H9 (cell line): ENCODE data around the gene CCDC78. TPM values are rescaled to one million over a fixed set of nuclear protein-coding genes. Genes with fewer than 3 reads are reported as not detected.
A peak's percentile ranks its signal among the peaks of the same experiment; 100 is the strongest.

ENCODE experiments used
- DNase-seq: peaks from one replicate; pipeline ENCODE4 v3.0.0-alpha.2; 2017
- H2AFZ ChIP-seq: one replicate; pipeline ENCODE4 v1.6.1; 2013; ENCODE audit warnings: mild to moderate bottlenecking, low read length, control low read depth, moderate library complexity
- H2AK5ac ChIP-seq: 2 replicates; pipeline ENCODE4 v1.6.1; 2013; ENCODE audit warnings: low read length, control low read depth, mixed read lengths; ENCODE audit not compliant: insufficient read length
- H2BK120ac ChIP-seq: one replicate; pipeline ENCODE4 v1.6.1; 2013; ENCODE audit warnings: low read depth, mild to moderate bottlenecking, low read length, control low read depth, inconsistent platforms; ENCODE audit not compliant: poor library complexity, severe bottlenecking
- H2BK12ac ChIP-seq: 2 replicates; pipeline ENCODE4 v1.6.1; 2013; ENCODE audit warnings: low read length, control low read depth, mixed read lengths, low read depth; ENCODE audit not compliant: insufficient read length
- H2BK15ac ChIP-seq: 2 replicates; pipeline ENCODE4 v1.6.1; 2013; ENCODE audit warnings: low read depth, low read length, control low read depth
- H2BK20ac ChIP-seq: one replicate; pipeline ENCODE4 v1.6.1; 2013; ENCODE audit warnings: low read depth, mild to moderate bottlenecking, low read length, control low read depth, inconsistent platforms; ENCODE audit not compliant: poor library complexity, severe bottlenecking
- H2BK5ac ChIP-seq: 2 replicates; pipeline ENCODE4 v1.6.1; 2013; ENCODE audit warnings: low read length, control low read depth, mixed read lengths; ENCODE audit not compliant: insufficient read length
- H3K14ac ChIP-seq: 2 replicates; pipeline ENCODE4 v1.6.1; 2013; ENCODE audit warnings: low read length, control low read depth; ENCODE audit not compliant: insufficient read depth
- H3K18ac ChIP-seq: 2 replicates; pipeline ENCODE4 v1.6.1; 2013; ENCODE audit warnings: low read depth, mild to moderate bottlenecking, mixed read lengths, low read length, control low read depth; ENCODE audit not compliant: insufficient read length
- H3K23ac ChIP-seq: 2 replicates; pipeline ENCODE4 v1.6.1; 2013; ENCODE audit warnings: low read length, control low read depth, mixed read lengths, low read depth; ENCODE audit not compliant: insufficient read length
- H3K23me2 ChIP-seq: 2 replicates; pipeline ENCODE4 v1.6.1; 2013; ENCODE audit warnings: low read depth, mild to moderate bottlenecking, mixed read lengths, low read length, control low read depth; ENCODE audit not compliant: insufficient read length, poor library complexity, severe bottlenecking
- H3K27ac ChIP-seq: 2 replicates; pipeline ENCODE4 v1.5.1; 2013; ENCODE audit warnings: low read length, control low read depth, mixed read lengths, low read depth; ENCODE audit not compliant: insufficient read length
- H3K27me3 ChIP-seq: 2 replicates; pipeline ENCODE4 v1.6.1; 2013; ENCODE audit warnings: low read length, control low read depth, inconsistent platforms; ENCODE audit not compliant: insufficient read depth
- H3K4ac ChIP-seq: 2 replicates; pipeline ENCODE4 v1.6.1; 2013; ENCODE audit warnings: low read depth, mild to moderate bottlenecking, control low read depth, inconsistent platforms, low read length, moderate library complexity
- H3K4me1 ChIP-seq: 2 replicates; pipeline ENCODE4 v1.6.1; 2013; ENCODE audit warnings: low read length, control low read depth, inconsistent platforms; ENCODE audit not compliant: insufficient read depth
- H3K4me2 ChIP-seq: 2 replicates; pipeline ENCODE4 v1.6.1; 2013; ENCODE audit warnings: low read length, control low read depth, mixed read lengths; ENCODE audit not compliant: insufficient read length, insufficient read depth
- H3K56ac ChIP-seq: 2 replicates; pipeline ENCODE4 v1.6.1; 2013; ENCODE audit warnings: low read depth, mild to moderate bottlenecking, mixed read lengths, low read length, control low read depth; ENCODE audit not compliant: insufficient read length
- H3K79me1 ChIP-seq: 2 replicates; pipeline ENCODE4 v1.6.1; 2013; ENCODE audit warnings: low read depth, mild to moderate bottlenecking, moderate library complexity, low read length, control low read depth, inconsistent platforms; ENCODE audit not compliant: insufficient read depth, poor library complexity, severe bottlenecking
- H3K79me2 ChIP-seq: 2 replicates; pipeline ENCODE4 v1.6.1; 2013; ENCODE audit warnings: low read length, control low read depth, inconsistent platforms; ENCODE audit not compliant: insufficient read depth
- H3K9ac ChIP-seq: 2 replicates; pipeline ENCODE4 v1.6.1; 2013; ENCODE audit warnings: low read length, control low read depth, mixed read lengths; ENCODE audit not compliant: insufficient read length; ENCODE audit errors: extremely low read depth
- H3K9me3 ChIP-seq: one replicate; pipeline ENCODE4 v1.6.1; 2013; ENCODE audit warnings: low read depth, low read length, inconsistent platforms; ENCODE audit not compliant: control insufficient read depth
- H3T11ph ChIP-seq: one replicate; pipeline ENCODE4 v1.6.1; 2013; ENCODE audit warnings: mild to moderate bottlenecking, low read length, control low read depth, inconsistent platforms
- H4K20me1 ChIP-seq: one replicate; pipeline ENCODE4 v1.6.1; 2013; ENCODE audit not compliant: control insufficient read depth, insufficient read length, insufficient read depth
- H4K5ac ChIP-seq: 2 replicates; pipeline ENCODE4 v1.6.1; 2013; ENCODE audit warnings: low read depth, mild to moderate bottlenecking, mixed read lengths, low read length, control low read depth; ENCODE audit not compliant: insufficient read length
- H4K8ac ChIP-seq: replicated peaks from 2 replicates; pipeline ENCODE4 v1.6.1; 2013; ENCODE audit warnings: low read length, control low read depth, mixed read lengths, low read depth; ENCODE audit not compliant: insufficient read length
- H4K91ac ChIP-seq: 2 replicates; pipeline ENCODE4 v1.6.1; 2013; ENCODE audit warnings: low read depth, mild to moderate bottlenecking, moderate library complexity, mixed read lengths, low read length, control low read depth; ENCODE audit not compliant: insufficient read length
- H3K27ac Mint-ChIP-seq, 3 experiments: 2 replicates in 2 of 3; 3 replicates in 1 of 3; pipeline ENCODE4 v1.8.0; 2020 to 2021; ENCODE audit warnings: mixed read lengths in 3 of 3, mild to moderate bottlenecking in 1 of 3, moderate library complexity in 1 of 3
- H3K27me3 Mint-ChIP-seq: 2 replicates; pipeline ENCODE4 v1.8.0; 2021; ENCODE audit warnings: low read depth, mild to moderate bottlenecking, moderate library complexity, mixed read lengths
- H3K36me3 Mint-ChIP-seq, 3 experiments: 2 replicates in 2 of 3; 3 replicates in 1 of 3; pipeline ENCODE4 v1.8.0; 2020 to 2021; ENCODE audit warnings: low read depth in 3 of 3, mixed read lengths in 3 of 3; ENCODE audit not compliant: insufficient read depth in 1 of 3
- H3K4me1 Mint-ChIP-seq, 2 experiments: 2 replicates each; pipeline ENCODE4 v1.8.0; 2020; ENCODE audit warnings: mixed read lengths in 2 of 2
- H3K4me3 Mint-ChIP-seq, 2 experiments: 2 replicates in 1 of 2; 3 replicates in 1 of 2; pipeline ENCODE4 v1.8.0; 2020 to 2021; ENCODE audit warnings: mild to moderate bottlenecking in 2 of 2, mixed read lengths in 2 of 2, moderate library complexity in 1 of 2
- H3K9me3 Mint-ChIP-seq, 2 experiments: 2 replicates in 1 of 2; 3 replicates in 1 of 2; pipeline ENCODE4 v1.8.0; 2020; ENCODE audit warnings: mild to moderate bottlenecking in 2 of 2, mixed read lengths in 2 of 2, moderate library complexity in 1 of 2
- WGBS: extraction: QIAGEN DNeasy Blood & Tissue Kit; methylation state at CpG from one replicate; pipeline ENCODE4 v1.1.7; 2013; ENCODE audit warnings: missing lambda C conversion rate, low lambda C conversion rate, mixed read lengths; ENCODE audit not compliant: insufficient read length; ENCODE audit errors: extremely low coverage; 5-methylcytosine and 5-hydroxymethylcytosine counted together
- total RNA-seq: library from RNA; stranded (reverse); gene quantifications from 2 replicates; pipeline ENCODE4 v1.2.1, GENCODE V29; 2021
- TF ChIP-seq, protein P1 (sequence below): fragments of 200-600 bp; sonication (generic); conservative IDR thresholded peaks from 3 replicates; pipeline ENCODE4 v1.8.0; 2021; ENCODE audit warnings: antibody characterized with exemption, mild to moderate bottlenecking

Gene CCDC78
- total RNA-seq, 1 experiment from 2014 or later = 12.1 TPM

GRCh38 chr16:764184-764750, 38.0 kb upstream of the CCDC78 start:
- H4K8ac ChIP-seq = no peak overlapping the region
- no peak overlapping the region for H2BK120ac ChIP-seq
- Mint-ChIP-seq H3K27ac (peak overlapping the region in 1 of 3 experiments; percentile 65; a peak in 2 of 7 replicates), H3K4me1 (peaks cover 0 to 9% of the 10 kb centered on the region in 2 experiments; a peak in 2 of 4 replicates), H3K36me3 (no peaks in the 10 kb centered on the region), H3K9me3 (no peaks in the 10 kb centered on the region), H3K27me3 (peaks cover 8% of the 10 kb centered on the region), H3K4me3 (no peak overlapping the region)
- H4K91ac ChIP-seq = no peak overlapping the region
- no peak for DNase-seq
- no peak overlapping the region for H3K9ac ChIP-seq
- TF ChIP-seq, protein P1, sequence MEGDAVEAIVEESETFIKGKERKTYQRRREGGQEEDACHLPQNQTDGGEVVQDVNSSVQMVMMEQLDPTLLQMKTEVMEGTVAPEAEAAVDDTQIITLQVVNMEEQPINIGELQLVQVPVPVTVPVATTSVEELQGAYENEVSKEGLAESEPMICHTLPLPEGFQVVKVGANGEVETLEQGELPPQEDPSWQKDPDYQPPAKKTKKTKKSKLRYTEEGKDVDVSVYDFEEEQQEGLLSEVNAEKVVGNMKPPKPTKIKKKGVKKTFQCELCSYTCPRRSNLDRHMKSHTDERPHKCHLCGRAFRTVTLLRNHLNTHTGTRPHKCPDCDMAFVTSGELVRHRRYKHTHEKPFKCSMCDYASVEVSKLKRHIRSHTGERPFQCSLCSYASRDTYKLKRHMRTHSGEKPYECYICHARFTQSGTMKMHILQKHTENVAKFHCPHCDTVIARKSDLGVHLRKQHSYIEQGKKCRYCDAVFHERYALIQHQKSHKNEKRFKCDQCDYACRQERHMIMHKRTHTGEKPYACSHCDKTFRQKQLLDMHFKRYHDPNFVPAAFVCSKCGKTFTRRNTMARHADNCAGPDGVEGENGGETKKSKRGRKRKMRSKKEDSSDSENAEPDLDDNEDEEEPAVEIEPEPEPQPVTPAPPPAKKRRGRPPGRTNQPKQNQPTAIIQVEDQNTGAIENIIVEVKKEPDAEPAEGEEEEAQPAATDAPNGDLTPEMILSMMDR = no peak
- no peak overlapping the region for H4K5ac ChIP-seq
- no peaks in the 10 kb centered on the region for H3K9me3 ChIP-seq
- H3K56ac ChIP-seq = no peak overlapping the region
- no peak overlapping the region for H3K27ac ChIP-seq
- no peaks in the 10 kb centered on the region for H3K27me3 ChIP-seq
- H3K4me1 ChIP-seq = no peaks in the 10 kb centered on the region
- no peak overlapping the region for H3K23ac ChIP-seq
- H3K4me2 ChIP-seq = no peak overlapping the region
- H2BK12ac ChIP-seq = no peak overlapping the region
- H3K14ac ChIP-seq = no peak overlapping the region
- H2BK5ac ChIP-seq = no peak overlapping the region
- no peak overlapping the region for H3T11ph ChIP-seq
- no peaks in the 10 kb centered on the region for H4K20me1 ChIP-seq
- no peaks in the 10 kb centered on the region for H3K23me2 ChIP-seq
- no peak overlapping the region for H2AFZ ChIP-seq
- no peak overlapping the region for H2BK15ac ChIP-seq
- no peak overlapping the region for H2BK20ac ChIP-seq
- H2AK5ac ChIP-seq = no peak overlapping the region
- no peaks in the 10 kb centered on the region for H3K79me1 ChIP-seq
- H3K4ac ChIP-seq = no peak overlapping the region
- H3K79me2 ChIP-seq = no peaks in the 10 kb centered on the region
- WGBS = no CpG with 5 or more reads among the region's 20 CpGs
- no peak overlapping the region for H3K18ac ChIP-seq
